Measurements from ENCODE around the gene DMRT1.

DMRT1 gene

DNA sequence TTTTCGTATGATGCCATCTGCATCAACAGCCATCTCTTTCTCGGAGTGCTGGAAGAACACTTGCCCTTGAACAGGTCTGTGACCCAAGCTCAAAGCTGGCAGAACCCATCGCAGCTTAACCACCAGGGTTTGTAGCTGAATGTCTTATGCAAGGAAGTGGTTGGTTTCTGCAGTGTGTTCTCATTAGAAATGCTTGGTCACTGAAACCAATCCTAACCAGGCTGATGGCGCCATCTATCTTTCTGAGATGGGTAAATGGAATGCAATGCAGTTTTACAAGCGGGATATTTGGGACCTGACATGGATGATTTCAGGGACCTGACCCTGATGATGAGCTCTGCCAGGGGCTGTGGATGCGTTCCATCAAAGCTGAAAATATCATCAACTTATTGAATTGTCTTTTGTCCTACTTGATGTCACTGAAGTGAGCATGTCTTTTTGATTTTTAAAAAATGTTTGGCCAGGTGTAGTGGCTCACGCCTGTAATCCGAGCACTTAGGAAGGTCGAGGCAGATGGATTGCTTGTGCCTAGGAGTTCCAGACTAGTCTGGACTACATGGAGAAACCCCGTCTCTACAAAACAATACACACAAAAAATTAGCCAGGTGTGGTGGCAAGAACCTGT lies 163.7 kb downstream of the DMRT1 start:
- peak; percentile 63 for DNase-seq

DNA sequence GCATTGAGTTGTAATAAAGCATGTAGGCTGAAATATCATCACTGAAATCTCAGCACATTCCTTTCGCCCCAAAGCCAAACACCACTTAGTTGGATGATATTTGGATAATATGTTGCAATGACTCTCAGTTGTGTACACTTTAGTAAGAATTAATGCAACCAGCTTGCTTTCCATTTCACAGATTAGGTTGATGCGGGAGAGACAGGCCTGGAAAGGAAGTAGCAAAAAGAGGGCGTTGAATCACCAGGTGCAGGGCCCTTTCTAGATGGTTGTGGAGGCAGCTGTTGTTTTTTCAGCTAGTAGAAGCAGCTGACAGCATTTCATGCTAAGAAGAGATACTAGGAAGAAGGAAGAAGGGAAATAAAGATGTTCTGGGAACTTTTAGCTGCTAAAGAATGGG lies 165.8 kb downstream of the DMRT1 start:
- no peak for DNase-seq

DNA sequence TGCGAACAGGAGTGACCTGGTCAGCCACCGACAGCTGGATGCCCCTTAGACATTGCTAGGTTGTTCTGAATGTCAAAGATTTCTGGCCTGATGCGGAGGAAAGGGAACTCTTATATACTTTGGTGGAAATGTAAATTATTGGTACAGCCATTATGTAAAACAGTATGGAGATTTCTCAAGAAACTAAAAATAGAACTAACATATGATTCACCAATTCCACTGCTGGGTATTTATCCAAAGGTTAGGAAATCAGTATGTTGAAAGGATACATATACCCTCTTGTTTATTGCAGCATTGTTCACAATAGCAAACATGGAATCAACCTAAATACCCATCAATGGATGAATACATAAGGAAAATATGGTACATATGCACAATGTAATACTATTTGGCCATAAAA lies 166.7 kb downstream of the DMRT1 start:
- no peak for DNase-seq

DNA sequence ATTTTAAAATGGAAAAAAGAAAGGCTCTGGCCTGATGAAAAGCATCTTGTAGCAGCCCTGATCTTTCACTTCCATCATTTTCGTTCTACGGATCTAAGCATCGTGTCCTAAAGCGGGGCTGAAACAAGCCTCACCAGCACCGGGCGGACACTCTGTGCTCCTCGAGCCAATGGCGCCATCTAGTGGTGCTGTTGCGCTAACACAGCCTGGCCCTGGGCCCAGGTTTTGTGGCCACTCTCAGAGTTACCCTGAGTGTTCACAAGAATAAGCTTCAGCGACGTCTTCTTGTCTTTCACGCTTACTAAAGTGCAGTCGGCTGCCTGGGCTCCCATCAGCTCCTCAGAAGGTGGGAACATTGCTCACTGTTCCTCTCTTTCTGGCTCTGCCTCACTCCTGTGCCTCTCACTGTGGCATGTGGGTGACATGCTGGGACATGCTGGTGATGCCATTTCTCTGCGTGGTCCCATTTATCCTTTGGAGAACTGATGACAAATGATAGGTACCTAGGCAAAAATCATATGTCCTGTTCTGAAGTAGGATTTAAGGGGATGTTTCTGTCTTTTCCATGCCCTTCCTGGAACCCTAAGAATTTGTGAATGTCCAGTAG lies 167.7 kb downstream of the DMRT1 start:
- peak; percentile 83 for DNase-seq

DNA sequence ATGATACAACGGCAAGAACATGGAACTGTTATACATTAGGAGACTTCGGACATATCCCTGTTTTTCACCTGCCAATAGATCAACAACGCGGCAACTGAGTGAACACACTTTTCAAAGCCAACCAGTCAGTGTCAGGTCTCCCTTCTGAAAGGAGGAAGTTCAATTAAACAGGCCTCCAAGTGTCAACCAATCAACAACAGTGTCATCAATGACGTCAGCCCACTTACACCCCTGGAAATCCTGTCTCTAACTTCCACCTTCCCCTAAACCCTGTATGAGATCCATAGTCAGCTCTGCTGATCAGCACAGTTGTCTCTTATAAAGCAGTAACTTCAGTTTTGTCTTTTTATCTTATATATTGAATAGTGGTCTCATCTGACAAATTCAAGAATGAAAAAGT lies 171.5 kb downstream of the DMRT1 start:
- DNase-seq: no peak

DNA sequence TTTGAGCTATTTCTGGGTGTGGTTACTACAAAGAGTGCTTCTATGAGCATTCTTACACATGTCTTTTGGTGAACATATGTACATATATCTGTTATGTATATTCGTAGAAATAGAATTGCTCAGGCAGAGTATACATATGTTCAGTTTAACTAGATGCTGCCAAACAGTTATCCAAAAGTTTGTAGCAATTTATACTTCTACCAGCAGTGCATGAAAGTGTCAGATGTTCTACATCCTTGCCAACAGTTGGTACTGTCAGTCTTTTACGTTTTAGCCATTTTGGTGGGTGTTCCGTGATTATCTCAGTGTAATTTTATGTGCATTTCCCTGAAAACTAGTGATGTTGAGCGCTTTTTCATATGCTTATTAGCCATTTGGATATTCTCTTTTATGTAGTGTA lies 172.7 kb downstream of the DMRT1 start:
- DNase-seq: no peak

- no peak for DNase-seq
These were observed 173.1 kb downstream of the DMRT1 start for GRCh38 chr9:1014640-1015039.

- DNase-seq: peak; percentile 6
These were observed 176.6 kb downstream of the DMRT1 start for GRCh38 chr9:1018121-1018520.

Data from activated CD4-positive, alpha-beta T cell treated with anti-CD3 and anti-CD28 coated beads, Interleukin-10, Interleukin-2, amounts not matched to agents 100 ng/mL and 50 ng/mL, durations not matched to agents 16 hours and 8 hours (primary cell).